ENCODE data around the gene YEATS2. TPM values are rescaled to one million over a fixed set of nuclear protein-coding genes. Genes with fewer than 3 reads are reported as not detected.

The YEATS2 gene
- 59.1 and 59.9 TPM in 2 replicates for total RNA-seq
- 30.2 and 31.0 TPM in 2 replicates for polyA plus RNA-seq
- 31.4 and 32.0 TPM in 2 replicates for polyA plus RNA-seq (2011; cell fraction: cytosol; rRNA removed)
- polyA plus RNA-seq (2011; cell fraction: nucleus; rRNA removed) = 71.3 and 71.9 TPM in 2 replicates
- polyA plus RNA-seq (2012) = 22.8 and 22.9 TPM in 2 replicates
- polyA minus RNA-seq = 49.5 and 57.4 TPM in 2 replicates
- 21.6 TPM for polyA minus RNA-seq (2011; cell fraction: cytosol; rRNA and poly(A)+ RNA removed)
- polyA minus RNA-seq (2011; cell fraction: nucleus; rRNA and poly(A)+ RNA removed) = 73.7 and 85.7 TPM in 2 replicates
- percentile 94 among the genes with signal in this experiment for Bru-seq, nascent RNA
- BruChase-seq, experiment 1, labeled RNA remaining after a 6-hour chase = percentile 85 among the genes with signal in this experiment
- percentile 94 among the genes with signal in this experiment for BruChase-seq, experiment 2, labeled RNA remaining after a 2-hour chase
- long read RNA-seq, full-length matches to known transcripts = 1 of 20 reads
- long read RNA-seq, partial matches to known transcripts = 6 of 20 reads
- long read RNA-seq, other reads (novel, unspliced or antisense) = 13 of 20 reads

DNA sequence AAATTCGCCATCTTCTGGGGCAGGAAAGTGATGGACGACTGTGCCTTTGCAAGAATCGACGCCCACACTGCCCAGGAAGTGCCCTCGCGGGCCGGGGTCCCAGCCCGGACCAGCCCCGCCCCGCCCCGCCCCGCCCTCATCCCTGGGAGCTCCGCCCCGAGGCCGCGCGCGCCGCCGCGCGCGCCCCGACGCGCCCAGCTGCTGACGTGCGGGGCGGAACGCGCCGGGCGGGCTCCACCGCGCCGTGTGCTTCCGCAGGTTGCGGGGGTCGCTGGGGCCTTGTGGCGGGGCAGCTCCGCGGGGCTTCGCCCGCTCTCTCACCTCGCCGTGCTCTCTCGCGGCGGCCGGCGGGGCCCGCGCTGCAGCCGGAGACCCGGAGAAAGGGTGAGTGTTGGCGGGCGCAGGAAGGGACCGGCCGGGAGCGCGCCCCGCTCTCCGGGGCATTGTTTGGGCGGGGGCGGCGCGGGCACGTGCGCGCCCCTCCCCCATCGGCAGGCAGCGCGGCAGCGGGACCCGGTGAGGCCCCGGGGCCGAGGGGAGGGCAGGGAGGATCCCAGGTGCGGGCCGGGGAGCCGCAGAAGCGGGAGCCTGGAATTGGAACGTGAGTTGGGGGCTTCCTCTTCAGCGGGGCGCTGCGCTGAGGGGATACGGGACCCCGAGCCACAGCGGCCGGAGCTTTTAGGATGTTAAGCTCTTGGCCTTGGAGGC is at the start of gene YEATS2:
Gene YEATS2, plus strand, starts transcription at position 188 of the 708 bp plus-strand sequence. CDS start 17,366 bp downstream, outside the sequence.
- Histone ChIP-seq H3K9me3 (replicated peaks; ENCODE audit: control insufficient read depth, insufficient read depth, low read length) (no peaks in the 10 kb centered on the region), H3K27ac (ENCODE audit: insufficient read depth, low read depth, low read length) (peak within 1 kb of the TSS; percentile 73), H3K36me3 (ENCODE audit: control insufficient read depth in 2 of 2, extremely low read depth in 1 of 2, insufficient read depth in 2 of 2, low read length in 2 of 2) (peaks cover 0 to 4% of the 10 kb centered on the region in 2 experiments), H3K79me2 (ENCODE audit: control insufficient read depth, insufficient read depth, low read length) (peaks cover 51% of the 10 kb centered on the region), H3K4me2 (ENCODE audit: insufficient read depth, low read length) (peak within 1 kb of the TSS; percentile 95), H3K4me3 (replicated peaks in 1 of 3; ENCODE audit: insufficient read depth in 1 of 3, low read depth in 1 of 3, low read length in 3 of 3) (peak within 1 kb of the TSS; percentile 59 to 98 (median 86)), H2AFZ (ENCODE audit: low read depth, low read length) (peak within 1 kb of the TSS; percentile 95), H3K27me3 (ENCODE audit: control insufficient read depth in 2 of 2, insufficient read depth in 2 of 2, low read length in 2 of 2) (no peaks in the 10 kb centered on the region), H3K9me1 (replicated peaks; ENCODE audit: control insufficient read depth, extremely low read depth, insufficient read depth, low read length) (no peaks in the 10 kb centered on the region), H4K20me1 (replicated peaks; ENCODE audit: control insufficient read depth, extremely low read depth, insufficient read depth, low read length) (peaks cover 3% of the 10 kb centered on the region), H3K9ac (replicated peaks; ENCODE audit: extremely low read depth, insufficient read depth, low read length) (peak within 1 kb of the TSS; percentile 72), H3K4me1 (ENCODE audit: control insufficient read depth, extremely low read depth, insufficient read depth, low read length) (peaks cover 15% of the 10 kb centered on the region)
- POLR2A ChIA-PET = interaction anchor here (0.7 to 1.0 kb wide), 5 partner anchors 11 to 117 kb away, joined by 3 to 4 read pairs (median 3); no protein-coding TSS in a partner anchor
- intact Hi-C loops (cut with micrococcal nuclease) = loop anchor here (1.0 to 2.0 kb wide), 4 partner anchors 37 to 228 kb away; partner anchors contain the start of gene KLHL6
- no TSS peak for BruUV-seq (replicated peaks)
- DNase-seq (ENCODE audit: low read depth, low spot score) (peak; percentile 66), FAIRE-seq (no peak)
- TF ChIP-seq JUN (IDR thresholded peaks at IDR 0.05; ENCODE audit: borderline replicate concordance, insufficient read depth, insufficient read length, low read depth) (no peak), POLR2A (IDR thresholded peaks at IDR 0.05; ENCODE audit: low read depth, low read length) (peak; percentile 81), GATA2 (IDR thresholded peaks at IDR 0.05; ENCODE audit: insufficient read depth, insufficient read length, low read depth, low read length) (no peak), FOS (IDR thresholded peaks at IDR 0.05; ENCODE audit: borderline replicate concordance, insufficient read depth, low read length) (no peak), MYC (IDR thresholded peaks at IDR 0.05; ENCODE audit: low read depth, low read length) (no peak), EZH2 (IDR thresholded peaks at IDR 0.05; ENCODE audit: borderline replicate concordance, low read depth, low read length, severe bottlenecking) (no peak), POLR2AphosphoS5 (IDR thresholded peaks at IDR 0.05; ENCODE audit: insufficient read depth, low read depth, low read length) (peak; percentile 88)
- TF ChIP-seq, protein P1, sequence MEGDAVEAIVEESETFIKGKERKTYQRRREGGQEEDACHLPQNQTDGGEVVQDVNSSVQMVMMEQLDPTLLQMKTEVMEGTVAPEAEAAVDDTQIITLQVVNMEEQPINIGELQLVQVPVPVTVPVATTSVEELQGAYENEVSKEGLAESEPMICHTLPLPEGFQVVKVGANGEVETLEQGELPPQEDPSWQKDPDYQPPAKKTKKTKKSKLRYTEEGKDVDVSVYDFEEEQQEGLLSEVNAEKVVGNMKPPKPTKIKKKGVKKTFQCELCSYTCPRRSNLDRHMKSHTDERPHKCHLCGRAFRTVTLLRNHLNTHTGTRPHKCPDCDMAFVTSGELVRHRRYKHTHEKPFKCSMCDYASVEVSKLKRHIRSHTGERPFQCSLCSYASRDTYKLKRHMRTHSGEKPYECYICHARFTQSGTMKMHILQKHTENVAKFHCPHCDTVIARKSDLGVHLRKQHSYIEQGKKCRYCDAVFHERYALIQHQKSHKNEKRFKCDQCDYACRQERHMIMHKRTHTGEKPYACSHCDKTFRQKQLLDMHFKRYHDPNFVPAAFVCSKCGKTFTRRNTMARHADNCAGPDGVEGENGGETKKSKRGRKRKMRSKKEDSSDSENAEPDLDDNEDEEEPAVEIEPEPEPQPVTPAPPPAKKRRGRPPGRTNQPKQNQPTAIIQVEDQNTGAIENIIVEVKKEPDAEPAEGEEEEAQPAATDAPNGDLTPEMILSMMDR (IDR thresholded peaks at IDR 0.05; ENCODE audit: extremely low read depth in 1 of 2, insufficient read depth in 1 of 2, low read depth in 1 of 2, low read length in 2 of 2) = no peak
- CTCF ChIA-PET = interaction anchor here (0.7 to 1.7 kb wide), 8 partner anchors 12 to 287 kb away, joined by 3 to 7 read pairs (median 4); no protein-coding TSS in a partner anchor
- dilution Hi-C loops (cut with MboI; ENCODE audit: extremely low pct_ligation_motif_present, low sequenced_read_pairs) = no loop called here
